ENCODE results near the gene IGF1R. TPM values are rescaled to one million over a fixed set of nuclear protein-coding genes. Genes with fewer than 3 reads are reported as not detected.

The IGF1R gene
- total RNA-seq, 2 donors from 2014 or later, result 10.3 to 12.6 TPM

GRCh38 chr15:98935736-98936135 is 287.4 kb downstream of the IGF1R start:
- Mint-ChIP-seq H3K4me1 (ENCODE audit: low read depth in 2 of 2) (peaks cover 8% of the 10 kb centered on the region in 2 donors), H3K27me3 (no peaks in the 10 kb centered on the region), H3K9me3 (no peaks in the 10 kb centered on the region), H3K27ac (no peak overlapping the region), H3K36me3 (no peaks in the 10 kb centered on the region), H3K4me3 (no peak overlapping the region)
- DNase-seq (ENCODE audit: low spot score), result no peak
- no peak for ATAC-seq

GRCh38 chr15:98937413-98938104 is 289.2 kb downstream of the IGF1R start:
- Mint-ChIP-seq H3K36me3 (no peaks in the 10 kb centered on the region), H3K4me1 (ENCODE audit: low read depth in 2 of 2) (peaks cover 8% of the 10 kb centered on the region in 2 donors), H3K9me3 (no peaks in the 10 kb centered on the region), H3K4me3 (no peak overlapping the region), H3K27me3 (no peaks in the 10 kb centered on the region), H3K27ac (peak overlapping the region in 1 of 2 donors; percentile 30)
- peak in 1 of 2 donors; percentile 48 for ATAC-seq
- no peak for DNase-seq (ENCODE audit: low spot score)

DNA sequence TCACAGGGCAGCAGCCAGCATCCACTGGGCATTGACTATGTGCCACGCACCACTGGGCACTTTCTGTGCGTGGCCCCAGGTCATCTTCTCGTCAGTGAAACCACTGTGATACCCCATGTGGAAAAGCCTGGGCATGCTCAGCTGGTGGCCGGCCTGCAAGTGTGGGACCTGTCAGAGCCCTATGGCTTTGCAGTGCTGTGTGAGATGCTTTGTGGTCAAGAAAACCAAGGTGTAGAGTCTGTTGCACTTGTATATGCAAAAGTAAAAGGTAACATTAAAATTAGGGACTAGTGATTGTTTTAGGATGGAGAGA is 289.7 kb downstream of the IGF1R start:
- Mint-ChIP-seq H3K36me3 (peaks cover 4% of the 10 kb centered on the region), H3K4me1 (ENCODE audit: low read depth in 2 of 2) (peaks cover 8% of the 10 kb centered on the region in 2 donors), H3K27ac (peak overlapping the region in 1 of 2 donors; percentile 30), H3K27me3 (no peaks in the 10 kb centered on the region), H3K4me3 (no peak overlapping the region), H3K9me3 (no peaks in the 10 kb centered on the region)
- ATAC-seq, result peak; percentile 9 to 36
- no peak for DNase-seq (ENCODE audit: low spot score)

- H3K36me3 Mint-ChIP-seq, result peaks cover 8% of the 10 kb centered on the region
- ATAC-seq, result no peak
Observed at GRCh38 chr15:98938799-98939198, 290.5 kb downstream of the IGF1R start.

GRCh38 chr15:98939311-98940080 is 291.2 kb downstream of the IGF1R start:
- DNase-seq (ENCODE audit: low spot score), result no peak
- no peak for ATAC-seq
- no peak overlapping the region for H3K27ac Mint-ChIP-seq
- peaks cover 8% of the 10 kb centered on the region in 2 donors for H3K4me1 Mint-ChIP-seq (ENCODE audit: low read depth in 2 of 2)
- H3K4me3 Mint-ChIP-seq, result no peak overlapping the region
- H3K27me3 Mint-ChIP-seq, result no peaks in the 10 kb centered on the region
- peaks cover 8% of the 10 kb centered on the region for H3K36me3 Mint-ChIP-seq
- H3K9me3 Mint-ChIP-seq, result no peaks in the 10 kb centered on the region

More at GRCh38 chr15:98938799-98939198, 290.5 kb downstream of the IGF1R start:
- no peak for DNase-seq (ENCODE audit: low spot score)
- Mint-ChIP-seq H3K9me3 (no peaks in the 10 kb centered on the region), H3K4me1 (ENCODE audit: low read depth in 2 of 2) (peaks cover 8% of the 10 kb centered on the region in 2 donors), H3K4me3 (no peak overlapping the region), H3K27me3 (no peaks in the 10 kb centered on the region), H3K27ac (no peak overlapping the region)

DNA sequence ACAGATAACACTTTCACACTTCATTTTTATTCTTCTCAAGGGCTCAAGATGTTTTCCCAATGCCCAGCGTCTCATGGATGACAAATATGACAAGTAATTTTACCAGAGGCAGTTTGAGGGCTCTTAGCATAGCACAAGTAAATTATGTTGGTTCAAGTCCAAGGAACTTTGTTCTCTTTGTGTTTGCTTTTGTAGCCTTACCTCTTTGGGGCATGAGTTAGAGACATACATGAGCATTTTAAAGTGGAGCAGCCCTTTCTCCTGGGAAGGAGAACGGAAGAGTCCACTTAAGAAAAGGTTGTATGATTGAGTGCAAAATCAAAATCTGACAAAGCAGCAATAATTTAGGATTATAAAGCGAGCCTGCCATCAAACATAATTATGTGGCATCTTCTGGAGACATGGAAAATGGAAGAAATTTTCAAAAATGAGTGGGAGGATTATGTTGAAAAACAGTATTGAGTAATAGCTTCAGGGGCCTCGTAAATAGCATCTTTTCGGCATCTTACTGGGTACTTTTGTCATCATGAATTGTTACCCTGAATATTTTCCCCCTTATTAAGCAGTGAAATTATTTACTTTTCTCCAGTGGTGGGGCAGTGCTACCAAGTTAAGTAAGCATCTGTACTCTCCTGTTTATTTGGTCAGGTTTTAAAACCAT is 293.4 kb downstream of the IGF1R start:
- H3K9me3 Mint-ChIP-seq, result no peaks in the 10 kb centered on the region

GRCh38 chr15:98942431-98942830 is 294.1 kb downstream of the IGF1R start:
- Mint-ChIP-seq H3K27me3 (no peaks in the 10 kb centered on the region), H3K4me3 (no peak overlapping the region), H3K36me3 (peaks cover 8% of the 10 kb centered on the region), H3K4me1 (ENCODE audit: low read depth in 2 of 2) (peaks cover 8% of the 10 kb centered on the region in 2 donors), H3K27ac (no peak overlapping the region), H3K9me3 (no peaks in the 10 kb centered on the region)
- DNase-seq (ENCODE audit: low spot score), result no peak
- no peak for ATAC-seq

More for the DNA sequence above, 293.4 kb downstream of the IGF1R start:
- ATAC-seq (no peak), DNase-seq (ENCODE audit: low spot score) (no peak)
- Mint-ChIP-seq H3K4me1 (ENCODE audit: low read depth in 2 of 2) (peaks cover 8% of the 10 kb centered on the region in 2 donors), H3K27ac (no peak overlapping the region), H3K36me3 (peaks cover 8% of the 10 kb centered on the region), H3K4me3 (no peak overlapping the region), H3K27me3 (no peaks in the 10 kb centered on the region)

- H3K36me3 Mint-ChIP-seq, result peaks cover 8% of the 10 kb centered on the region
- H3K4me1 Mint-ChIP-seq (ENCODE audit: low read depth in 2 of 2), result peaks cover 1% of the 10 kb centered on the region in 2 donors
- DNase-seq (ENCODE audit: low spot score) (no peak), ATAC-seq (no peak)
- no peak overlapping the region for H3K4me3 Mint-ChIP-seq
- no peak overlapping the region for H3K27ac Mint-ChIP-seq
- H3K9me3 Mint-ChIP-seq, result no peaks in the 10 kb centered on the region
- no peaks in the 10 kb centered on the region for H3K27me3 Mint-ChIP-seq
Observed at GRCh38 chr15:98943051-98943508, 294.7 kb downstream of the IGF1R start.

- H3K27ac Mint-ChIP-seq, result no peak overlapping the region
- no peaks in the 10 kb centered on the region for H3K4me1 Mint-ChIP-seq (ENCODE audit: low read depth in 2 of 2)
- H3K27me3 Mint-ChIP-seq, result no peaks in the 10 kb centered on the region
- peaks cover 8% of the 10 kb centered on the region for H3K36me3 Mint-ChIP-seq
- ATAC-seq (no peak), DNase-seq (ENCODE audit: low spot score) (no peak)
- no peaks in the 10 kb centered on the region for H3K9me3 Mint-ChIP-seq
- H3K4me3 Mint-ChIP-seq, result no peak overlapping the region
Observed at GRCh38 chr15:98943601-98944151, 295.3 kb downstream of the IGF1R start.

GRCh38 chr15:98946301-98947255 is 298.2 kb downstream of the IGF1R start:
- H3K27me3 Mint-ChIP-seq, result no peaks in the 10 kb centered on the region
- no peaks in the 10 kb centered on the region for H3K9me3 Mint-ChIP-seq
- H3K27ac Mint-ChIP-seq, result no peak overlapping the region
- peak in 1 of 2 donors; percentile 3 for ATAC-seq
- peaks cover 8% of the 10 kb centered on the region for H3K36me3 Mint-ChIP-seq
- no peak overlapping the region for H3K4me3 Mint-ChIP-seq
- H3K4me1 Mint-ChIP-seq (ENCODE audit: low read depth in 2 of 2), result no peaks in the 10 kb centered on the region
- DNase-seq (ENCODE audit: low spot score), result no peak

DNA sequence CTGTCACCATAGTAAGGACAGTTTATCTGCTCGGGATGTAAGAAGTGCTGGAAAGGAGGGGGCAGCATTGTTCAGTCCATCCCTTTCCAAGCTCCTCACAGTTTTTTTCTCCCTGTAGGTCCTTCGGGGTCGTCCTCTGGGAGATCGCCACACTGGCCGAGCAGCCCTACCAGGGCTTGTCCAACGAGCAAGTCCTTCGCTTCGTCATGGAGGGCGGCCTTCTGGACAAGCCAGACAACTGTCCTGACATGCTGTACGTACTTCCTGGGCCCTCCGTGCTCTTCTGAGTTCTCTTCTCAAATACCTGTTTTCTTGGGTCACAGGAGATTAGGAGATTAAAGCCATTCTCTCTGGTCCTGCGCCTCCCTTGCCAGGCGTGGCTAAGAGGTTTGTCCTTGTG is 300.1 kb downstream of the IGF1R start:
- H3K27me3 Mint-ChIP-seq, result no peaks in the 10 kb centered on the region
- H3K9me3 Mint-ChIP-seq, result no peaks in the 10 kb centered on the region
- H3K4me3 Mint-ChIP-seq, result no peak overlapping the region
- no peaks in the 10 kb centered on the region for H3K36me3 Mint-ChIP-seq
- ATAC-seq, result no peak
- H3K27ac Mint-ChIP-seq, result no peak overlapping the region
- peaks cover 15 to 16% of the 10 kb centered on the region in 2 donors for H3K4me1 Mint-ChIP-seq (ENCODE audit: low read depth in 2 of 2)
- no peak for DNase-seq (ENCODE audit: low spot score)

- no peak for DNase-seq (ENCODE audit: low spot score)
- Mint-ChIP-seq H3K9me3 (no peaks in the 10 kb centered on the region), H3K36me3 (no peaks in the 10 kb centered on the region), H3K27me3 (no peaks in the 10 kb centered on the region), H3K27ac (no peak overlapping the region), H3K4me3 (no peak overlapping the region), H3K4me1 (ENCODE audit: low read depth in 2 of 2) (peaks cover 19% of the 10 kb centered on the region in 2 donors)
- ATAC-seq, result no peak
Observed at GRCh38 chr15:98948941-98949340, 300.6 kb downstream of the IGF1R start.

- H3K4me1 Mint-ChIP-seq (ENCODE audit: low read depth in 2 of 2), result peaks cover 19% of the 10 kb centered on the region in 2 donors
- ATAC-seq (no peak), DNase-seq (ENCODE audit: low spot score) (no peak)
- H3K36me3 Mint-ChIP-seq, result no peaks in the 10 kb centered on the region
- H3K4me3 Mint-ChIP-seq, result no peak overlapping the region
- no peak overlapping the region for H3K27ac Mint-ChIP-seq
- H3K27me3 Mint-ChIP-seq, result no peaks in the 10 kb centered on the region
- no peaks in the 10 kb centered on the region for H3K9me3 Mint-ChIP-seq
Observed at GRCh38 chr15:98949624-98950023, 301.3 kb downstream of the IGF1R start.
